H9 (cell line): ENCODE data around the gene SPOCD1. TPM values are rescaled to one million over a fixed set of nuclear protein-coding genes. Genes with fewer than 3 reads are reported as not detected.

Experiments
- DNase-seq: peaks from one replicate; pipeline ENCODE4 v3.0.0-alpha.2; 2017
- H2AFZ ChIP-seq: one replicate; pipeline ENCODE4 v1.6.1; 2013; ENCODE audit warnings: mild to moderate bottlenecking, low read length, control low read depth, moderate library complexity
- H2AK5ac ChIP-seq: 2 replicates; pipeline ENCODE4 v1.6.1; 2013; ENCODE audit warnings: low read length, control low read depth, mixed read lengths; ENCODE audit not compliant: insufficient read length
- H2BK120ac ChIP-seq: one replicate; pipeline ENCODE4 v1.6.1; 2013; ENCODE audit warnings: low read depth, mild to moderate bottlenecking, low read length, control low read depth, inconsistent platforms; ENCODE audit not compliant: poor library complexity, severe bottlenecking
- H2BK12ac ChIP-seq: 2 replicates; pipeline ENCODE4 v1.6.1; 2013; ENCODE audit warnings: low read length, control low read depth, mixed read lengths, low read depth; ENCODE audit not compliant: insufficient read length
- H2BK15ac ChIP-seq: 2 replicates; pipeline ENCODE4 v1.6.1; 2013; ENCODE audit warnings: low read depth, low read length, control low read depth
- H2BK20ac ChIP-seq: one replicate; pipeline ENCODE4 v1.6.1; 2013; ENCODE audit warnings: low read depth, mild to moderate bottlenecking, low read length, control low read depth, inconsistent platforms; ENCODE audit not compliant: poor library complexity, severe bottlenecking
- H2BK5ac ChIP-seq: 2 replicates; pipeline ENCODE4 v1.6.1; 2013; ENCODE audit warnings: low read length, control low read depth, mixed read lengths; ENCODE audit not compliant: insufficient read length
- H3K14ac ChIP-seq: 2 replicates; pipeline ENCODE4 v1.6.1; 2013; ENCODE audit warnings: low read length, control low read depth; ENCODE audit not compliant: insufficient read depth
- H3K18ac ChIP-seq: 2 replicates; pipeline ENCODE4 v1.6.1; 2013; ENCODE audit warnings: low read depth, mild to moderate bottlenecking, mixed read lengths, low read length, control low read depth; ENCODE audit not compliant: insufficient read length
- H3K23ac ChIP-seq: 2 replicates; pipeline ENCODE4 v1.6.1; 2013; ENCODE audit warnings: low read length, control low read depth, mixed read lengths, low read depth; ENCODE audit not compliant: insufficient read length
- H3K23me2 ChIP-seq: 2 replicates; pipeline ENCODE4 v1.6.1; 2013; ENCODE audit warnings: low read depth, mild to moderate bottlenecking, mixed read lengths, low read length, control low read depth; ENCODE audit not compliant: insufficient read length, poor library complexity, severe bottlenecking
- H3K27ac ChIP-seq: 2 replicates; pipeline ENCODE4 v1.5.1; 2013; ENCODE audit warnings: low read length, control low read depth, mixed read lengths, low read depth; ENCODE audit not compliant: insufficient read length
- H3K27me3 ChIP-seq: 2 replicates; pipeline ENCODE4 v1.6.1; 2013; ENCODE audit warnings: low read length, control low read depth, inconsistent platforms; ENCODE audit not compliant: insufficient read depth
- H3K4ac ChIP-seq: 2 replicates; pipeline ENCODE4 v1.6.1; 2013; ENCODE audit warnings: low read depth, mild to moderate bottlenecking, control low read depth, inconsistent platforms, low read length, moderate library complexity
- H3K4me1 ChIP-seq: 2 replicates; pipeline ENCODE4 v1.6.1; 2013; ENCODE audit warnings: low read length, control low read depth, inconsistent platforms; ENCODE audit not compliant: insufficient read depth
- H3K4me2 ChIP-seq: 2 replicates; pipeline ENCODE4 v1.6.1; 2013; ENCODE audit warnings: low read length, control low read depth, mixed read lengths; ENCODE audit not compliant: insufficient read length, insufficient read depth
- H3K56ac ChIP-seq: 2 replicates; pipeline ENCODE4 v1.6.1; 2013; ENCODE audit warnings: low read depth, mild to moderate bottlenecking, mixed read lengths, low read length, control low read depth; ENCODE audit not compliant: insufficient read length
- H3K79me1 ChIP-seq: 2 replicates; pipeline ENCODE4 v1.6.1; 2013; ENCODE audit warnings: low read depth, mild to moderate bottlenecking, moderate library complexity, low read length, control low read depth, inconsistent platforms; ENCODE audit not compliant: insufficient read depth, poor library complexity, severe bottlenecking
- H3K79me2 ChIP-seq: 2 replicates; pipeline ENCODE4 v1.6.1; 2013; ENCODE audit warnings: low read length, control low read depth, inconsistent platforms; ENCODE audit not compliant: insufficient read depth
- H3K9ac ChIP-seq: 2 replicates; pipeline ENCODE4 v1.6.1; 2013; ENCODE audit warnings: low read length, control low read depth, mixed read lengths; ENCODE audit not compliant: insufficient read length; ENCODE audit errors: extremely low read depth
- H3K9me3 ChIP-seq: one replicate; pipeline ENCODE4 v1.6.1; 2013; ENCODE audit warnings: low read depth, low read length, inconsistent platforms; ENCODE audit not compliant: control insufficient read depth
- H3T11ph ChIP-seq: one replicate; pipeline ENCODE4 v1.6.1; 2013; ENCODE audit warnings: mild to moderate bottlenecking, low read length, control low read depth, inconsistent platforms
- H4K20me1 ChIP-seq: one replicate; pipeline ENCODE4 v1.6.1; 2013; ENCODE audit not compliant: control insufficient read depth, insufficient read length, insufficient read depth
- H4K5ac ChIP-seq: 2 replicates; pipeline ENCODE4 v1.6.1; 2013; ENCODE audit warnings: low read depth, mild to moderate bottlenecking, mixed read lengths, low read length, control low read depth; ENCODE audit not compliant: insufficient read length
- H4K8ac ChIP-seq: replicated peaks from 2 replicates; pipeline ENCODE4 v1.6.1; 2013; ENCODE audit warnings: low read length, control low read depth, mixed read lengths, low read depth; ENCODE audit not compliant: insufficient read length
- H4K91ac ChIP-seq: 2 replicates; pipeline ENCODE4 v1.6.1; 2013; ENCODE audit warnings: low read depth, mild to moderate bottlenecking, moderate library complexity, mixed read lengths, low read length, control low read depth; ENCODE audit not compliant: insufficient read length
- H3K27ac Mint-ChIP-seq, 3 experiments: 2 replicates in 2 of 3; 3 replicates in 1 of 3; pipeline ENCODE4 v1.8.0; 2020 to 2021; ENCODE audit warnings: mixed read lengths in 3 of 3, mild to moderate bottlenecking in 1 of 3, moderate library complexity in 1 of 3
- H3K27me3 Mint-ChIP-seq: 2 replicates; pipeline ENCODE4 v1.8.0; 2021; ENCODE audit warnings: low read depth, mild to moderate bottlenecking, moderate library complexity, mixed read lengths
- H3K36me3 Mint-ChIP-seq, 3 experiments: 2 replicates in 2 of 3; 3 replicates in 1 of 3; pipeline ENCODE4 v1.8.0; 2020 to 2021; ENCODE audit warnings: low read depth in 3 of 3, mixed read lengths in 3 of 3; ENCODE audit not compliant: insufficient read depth in 1 of 3
- H3K4me1 Mint-ChIP-seq, 2 experiments: 2 replicates each; pipeline ENCODE4 v1.8.0; 2020; ENCODE audit warnings: mixed read lengths in 2 of 2
- H3K4me3 Mint-ChIP-seq, 2 experiments: 2 replicates in 1 of 2; 3 replicates in 1 of 2; pipeline ENCODE4 v1.8.0; 2020 to 2021; ENCODE audit warnings: mild to moderate bottlenecking in 2 of 2, mixed read lengths in 2 of 2, moderate library complexity in 1 of 2
- H3K9me3 Mint-ChIP-seq, 2 experiments: 2 replicates in 1 of 2; 3 replicates in 1 of 2; pipeline ENCODE4 v1.8.0; 2020; ENCODE audit warnings: mild to moderate bottlenecking in 2 of 2, mixed read lengths in 2 of 2, moderate library complexity in 1 of 2
- CTCF ChIP-seq: fragments of 200-600 bp; sonication (generic); conservative IDR thresholded peaks from 3 replicates; pipeline ENCODE4 v1.8.0; 2021; ENCODE audit warnings: antibody characterized with exemption, mild to moderate bottlenecking
- WGBS: extraction: QIAGEN DNeasy Blood & Tissue Kit; methylation state at CpG from one replicate; pipeline ENCODE4 v1.1.7; 2013; ENCODE audit warnings: missing lambda C conversion rate, low lambda C conversion rate, mixed read lengths; ENCODE audit not compliant: insufficient read length; ENCODE audit errors: extremely low coverage; 5-methylcytosine and 5-hydroxymethylcytosine counted together
- total RNA-seq: library from RNA; stranded (reverse); gene quantifications from 2 replicates; pipeline ENCODE4 v1.2.1, GENCODE V29; 2021

SPOCD1 gene
- total RNA-seq, 1 experiment from 2014 or later, result 1.5 TPM

- Histone ChIP-seq H3K18ac (no peak overlapping the region), H3K9ac (no peak overlapping the region), H3K27ac (no peak overlapping the region), H3K4me1 (peaks cover 8% of the 10 kb centered on the region; the same call in 1 of the 2 replicates), H2AFZ (no peak overlapping the region), H3K23me2 (no peaks in the 10 kb centered on the region), H3K4me2 (no peak overlapping the region), H2BK5ac (no peak overlapping the region), H3K27me3 (peaks cover 10% of the 10 kb centered on the region), H3K23ac (no peak overlapping the region), H4K91ac (no peak overlapping the region), H3K14ac (no peak overlapping the region), H4K5ac (no peak overlapping the region), H3K79me2 (no peaks in the 10 kb centered on the region), H2BK12ac (no peak overlapping the region), H2BK15ac (no peak overlapping the region), H2BK20ac (no peak overlapping the region), H3K56ac (no peak overlapping the region), H3K4ac (no peak overlapping the region), H3K9me3 (no peaks in the 10 kb centered on the region), H4K8ac (no peak overlapping the region), H3K79me1 (no peaks in the 10 kb centered on the region), H4K20me1 (no peaks in the 10 kb centered on the region), H2BK120ac (no peak overlapping the region), H2AK5ac (no peak overlapping the region), H3T11ph (no peak overlapping the region)
- Mint-ChIP-seq H3K4me3 (no peak overlapping the region), H3K9me3 (no peaks in the 10 kb centered on the region; a peak in 1 of 5 replicates), H3K27ac (no peak overlapping the region), H3K4me1 (peaks cover 40 to 46% of the 10 kb centered on the region in 2 experiments), H3K36me3 (no peaks in the 10 kb centered on the region), H3K27me3 (peaks cover 43% of the 10 kb centered on the region)
- no CpG with 5 or more reads among the region's 11 CpGs for WGBS
- DNase-seq, result no peak
- no peak for TF ChIP-seq CTCF
Measured at GRCh38 chr1:31778763-31779488, 36.9 kb downstream of the SPOCD1 start.
